Astrocyte of the cerebellum (primary cell): ENCODE measurements around the gene DMRTB1.

Experiments used
- DNase-seq: peaks from one replicate; pipeline ENCODE4 v3.0.0-alpha.2; 2011; ENCODE audit warnings: low read depth
- H3K4me3 ChIP-seq: 2 replicates; pipeline ENCODE4 v1.5.1; 2011; ENCODE audit warnings: mild to moderate bottlenecking, low read depth, low read length, moderate library complexity
- in situ Hi-C: cut with HindIII; loops from 2 replicates; pipeline ENCODE4 v1.10.0; 2017; ENCODE audit warnings: low sequenced_read_pairs
- TF ChIP-seq, protein P1 (sequence below): IDR thresholded peaks from 2 replicates; pipeline ENCODE4 v1.5.1; 2012; ENCODE audit warnings: low read length, low read depth, moderate library complexity, mild to moderate bottlenecking; ENCODE audit errors: missing control alignments

DMRTB1 gene

DNA sequence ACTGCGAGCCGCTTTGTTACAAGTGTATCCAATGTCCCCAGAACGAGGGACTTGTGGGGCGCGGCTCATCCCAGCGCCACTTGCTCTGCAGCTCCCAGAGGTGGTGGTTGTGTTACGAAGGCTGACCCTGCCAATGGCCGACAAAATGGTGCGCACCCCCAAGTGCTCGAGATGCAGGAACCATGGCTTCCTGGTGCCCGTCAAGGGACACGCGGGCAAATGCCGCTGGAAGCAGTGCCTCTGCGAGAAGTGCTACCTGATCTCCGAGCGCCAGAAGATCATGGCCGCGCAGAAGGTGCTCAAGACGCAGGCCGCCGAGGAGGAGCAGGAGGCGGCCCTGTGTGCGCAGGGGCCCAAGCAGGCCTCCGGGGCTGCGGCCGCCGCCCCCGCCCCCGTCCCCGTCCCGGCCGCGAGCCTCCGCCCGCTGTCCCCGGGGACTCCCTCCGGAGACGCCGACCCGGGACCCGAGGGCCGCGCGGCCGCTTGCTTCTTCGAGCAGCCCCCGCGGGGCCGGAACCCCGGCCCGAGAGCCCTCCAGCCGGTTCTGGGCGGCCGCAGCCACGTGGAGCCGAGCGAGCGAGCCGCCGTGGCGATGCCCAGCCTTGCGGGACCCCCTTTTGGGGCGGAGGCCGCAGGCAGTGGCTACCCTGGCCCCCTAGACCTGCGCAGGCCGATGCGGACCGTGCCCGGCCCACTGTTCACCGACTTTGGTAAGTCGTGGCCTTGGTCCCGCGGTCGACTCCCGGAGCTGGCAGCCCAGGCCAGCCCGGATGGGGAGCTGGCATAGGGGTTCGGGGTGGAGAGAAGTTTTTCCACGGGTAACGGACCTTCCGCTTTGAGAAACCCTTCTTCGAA is at the start of gene DMRTB1:
Gene DMRTB1, plus strand, starts transcription at position 79 of the 855 bp plus-strand sequence. Its CDS starts 55 bp downstream, at position 134.
- no peak within 1 kb of the TSS for H3K4me3 ChIP-seq
- TF ChIP-seq, protein P1, sequence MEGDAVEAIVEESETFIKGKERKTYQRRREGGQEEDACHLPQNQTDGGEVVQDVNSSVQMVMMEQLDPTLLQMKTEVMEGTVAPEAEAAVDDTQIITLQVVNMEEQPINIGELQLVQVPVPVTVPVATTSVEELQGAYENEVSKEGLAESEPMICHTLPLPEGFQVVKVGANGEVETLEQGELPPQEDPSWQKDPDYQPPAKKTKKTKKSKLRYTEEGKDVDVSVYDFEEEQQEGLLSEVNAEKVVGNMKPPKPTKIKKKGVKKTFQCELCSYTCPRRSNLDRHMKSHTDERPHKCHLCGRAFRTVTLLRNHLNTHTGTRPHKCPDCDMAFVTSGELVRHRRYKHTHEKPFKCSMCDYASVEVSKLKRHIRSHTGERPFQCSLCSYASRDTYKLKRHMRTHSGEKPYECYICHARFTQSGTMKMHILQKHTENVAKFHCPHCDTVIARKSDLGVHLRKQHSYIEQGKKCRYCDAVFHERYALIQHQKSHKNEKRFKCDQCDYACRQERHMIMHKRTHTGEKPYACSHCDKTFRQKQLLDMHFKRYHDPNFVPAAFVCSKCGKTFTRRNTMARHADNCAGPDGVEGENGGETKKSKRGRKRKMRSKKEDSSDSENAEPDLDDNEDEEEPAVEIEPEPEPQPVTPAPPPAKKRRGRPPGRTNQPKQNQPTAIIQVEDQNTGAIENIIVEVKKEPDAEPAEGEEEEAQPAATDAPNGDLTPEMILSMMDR = no peak
- in situ Hi-C loops = no loop called here
- no peak for DNase-seq

DNA sequence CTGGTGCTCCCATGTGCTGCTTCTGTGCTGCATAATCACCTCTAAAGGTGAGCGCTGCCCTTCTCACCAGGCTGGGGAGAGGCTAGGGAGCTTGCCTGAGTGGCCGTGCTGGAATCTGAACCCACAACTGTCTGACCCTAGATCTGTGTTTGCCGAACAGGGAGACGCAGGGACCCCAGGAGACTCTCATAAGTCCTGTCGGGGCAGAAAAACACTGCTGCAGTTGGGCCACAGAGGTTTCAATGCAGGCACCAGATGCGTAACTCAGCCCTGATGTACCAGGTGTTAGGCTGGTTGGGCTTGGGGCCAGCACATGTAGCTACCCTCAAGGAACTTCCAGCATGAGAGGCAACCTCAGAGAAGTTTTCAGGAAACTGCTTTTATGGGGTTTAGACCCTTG is 49.5 kb upstream of the DMRTB1 start:
- in situ Hi-C loops = no loop called here
- TF ChIP-seq, protein P1 = no peak
- no peak for DNase-seq
- no peak overlapping the region for H3K4me3 ChIP-seq

DNA sequence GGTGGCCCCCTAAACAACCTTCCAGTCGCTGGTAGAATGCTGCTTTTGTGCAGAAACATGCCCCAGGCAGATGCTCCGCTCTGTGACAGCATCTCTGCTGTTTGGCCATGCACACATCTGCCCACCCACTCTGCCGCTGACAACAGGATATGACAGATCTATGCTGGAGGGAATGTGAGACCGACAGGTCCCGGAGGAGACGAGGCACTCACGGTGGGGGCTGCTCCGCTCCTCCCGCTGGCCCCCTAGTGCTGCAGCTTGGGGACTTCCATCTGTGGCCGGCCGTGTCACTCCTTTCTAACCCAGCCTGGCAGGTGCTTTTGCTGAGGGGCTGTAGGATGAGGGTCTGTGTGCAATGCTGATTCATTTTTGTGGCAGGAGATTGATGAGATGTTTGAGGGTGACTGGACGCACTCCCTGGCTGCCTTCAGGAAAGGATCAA is 49.1 kb upstream of the DMRTB1 start:
- H3K4me3 ChIP-seq = no peak overlapping the region
- TF ChIP-seq, protein P1 = no peak
- in situ Hi-C loops = no loop called here
- no peak for DNase-seq

DNA sequence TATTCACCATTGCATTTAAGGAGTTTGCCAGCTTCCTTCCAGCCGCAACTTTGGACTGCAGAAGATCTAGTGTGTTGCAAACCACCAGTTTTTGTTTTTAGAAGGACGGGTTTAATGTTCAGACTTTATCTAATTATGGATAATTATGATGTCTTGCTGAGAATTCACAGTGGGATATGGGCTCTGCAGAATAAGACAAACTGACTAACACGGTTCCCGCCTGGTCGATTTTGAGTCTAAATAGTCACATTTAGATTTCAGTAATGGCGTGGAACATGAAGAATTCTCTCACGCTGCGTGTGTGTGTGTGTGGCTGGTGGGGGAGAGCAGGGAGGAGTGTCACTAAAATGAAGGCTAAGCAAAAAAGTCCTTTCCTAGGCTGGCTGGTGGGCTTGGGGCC is 48.5 kb upstream of the DMRTB1 start:
- H3K4me3 ChIP-seq = no peak overlapping the region
- in situ Hi-C loops = no loop called here
- TF ChIP-seq, protein P1 = no peak
- DNase-seq = no peak

DNA sequence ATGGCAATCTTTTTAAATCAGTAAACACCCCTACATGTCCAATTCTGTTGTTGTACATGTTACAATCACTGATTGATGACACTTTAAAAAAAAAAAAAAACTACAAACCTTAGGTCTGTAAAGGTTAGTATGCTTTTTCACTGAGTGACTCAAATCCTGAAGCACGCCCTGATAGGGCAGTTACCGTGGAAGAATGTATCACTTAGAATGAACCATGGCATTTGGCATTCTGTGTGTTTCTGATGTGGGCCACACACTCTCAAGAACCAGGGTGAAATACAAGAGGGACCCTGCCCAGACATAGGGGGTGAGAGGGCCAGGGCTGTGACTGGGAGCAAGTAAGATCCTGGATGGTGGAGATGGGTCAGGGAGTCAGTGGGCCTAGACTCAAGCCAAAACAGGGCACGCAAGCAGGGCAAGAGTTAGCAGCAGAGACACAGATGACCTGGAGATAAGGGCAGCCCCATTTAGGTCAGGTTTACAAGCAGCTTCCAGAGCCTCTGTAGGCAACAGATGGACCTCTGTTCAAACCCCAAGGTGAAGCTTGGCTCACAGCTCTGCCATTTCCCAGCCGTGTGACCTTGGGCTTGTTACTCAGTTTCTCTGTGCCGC is 47.6 kb upstream of the DMRTB1 start:
- no peak for DNase-seq
- no peak overlapping the region for H3K4me3 ChIP-seq
- TF ChIP-seq, protein P1 = no peak
- in situ Hi-C loops = no loop called here

DNA sequence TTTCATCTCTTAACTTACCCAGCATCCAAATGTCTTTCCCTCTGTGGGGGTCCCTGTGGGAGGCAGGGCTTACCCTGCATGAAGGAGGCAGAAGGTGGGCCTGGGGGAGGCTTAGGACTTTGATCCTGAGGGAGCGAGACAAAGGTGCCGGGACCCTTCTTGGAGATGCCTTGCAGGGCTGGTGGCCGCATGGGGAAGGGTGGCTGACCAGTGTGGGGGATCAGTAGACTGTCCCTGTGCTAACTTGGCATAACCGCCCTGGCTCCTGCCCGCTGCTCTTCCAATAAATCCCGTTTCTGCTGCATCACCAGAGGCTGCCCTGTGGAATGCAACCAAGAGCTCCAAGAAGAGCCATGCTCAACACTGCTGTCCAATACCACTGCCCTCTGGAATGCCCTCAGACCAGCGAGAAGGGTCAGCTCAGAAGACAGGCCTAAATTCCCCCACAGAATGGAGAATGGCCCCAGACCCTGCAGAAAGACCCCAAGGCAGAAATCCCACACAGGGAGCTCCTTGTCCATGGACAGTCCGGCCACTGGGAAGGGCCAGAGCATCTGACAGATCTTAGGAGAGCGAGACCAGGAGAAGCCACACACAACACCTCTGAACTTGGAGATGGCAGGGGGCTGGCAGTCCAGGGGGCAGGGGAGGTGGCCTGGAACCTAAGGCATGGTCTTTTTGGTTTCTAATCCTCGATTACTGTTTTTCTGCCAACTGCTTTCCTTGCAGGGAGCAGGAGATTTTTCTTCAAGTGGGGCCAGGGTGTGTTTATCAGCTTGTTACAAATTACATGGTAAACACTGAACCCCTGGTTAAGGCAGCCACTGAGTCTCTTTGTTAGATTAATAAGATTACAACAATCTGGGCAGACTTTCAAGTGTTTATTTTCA is 46.7 kb upstream of the DMRTB1 start:
- no peak overlapping the region for H3K4me3 ChIP-seq
- in situ Hi-C loops = no loop called here
- DNase-seq = peak; percentile 58
- TF ChIP-seq, protein P1 = no peak
